Fibroblast of lung (primary cell): ENCODE results near the gene TMEM131.

Experiments
- CTCF ChIP-seq, 2 donors: IDR thresholded peaks in 1 of 2; conservative IDR thresholded peaks in 1 of 2; 1 replicate in 1 of 2; 2 replicates in 1 of 2; pipeline ENCODE4 v1.5.1; 2011 to 2012; ENCODE audit warnings: low read length in 2 of 2, control low read depth in 1 of 2, inconsistent platforms in 1 of 2, low read depth in 1 of 2, mild to moderate bottlenecking in 1 of 2
- EZH2 ChIP-seq: IDR thresholded peaks from 2 replicates; pipeline ENCODE4 v1.5.1; 2012; ENCODE audit warnings: low read length, control low read depth, mild to moderate bottlenecking; ENCODE audit errors: missing control alignments

- TF ChIP-seq CTCF (conservative IDR thresholded peaks at IDR 0.05 in 1 of 2, IDR thresholded peaks at IDR 0.05 in 1 of 2; ENCODE audit: low read depth in 1 of 2, low read length in 2 of 2) = no peak
- TF ChIP-seq EZH2 = no peak
These were observed 84.4 kb downstream of the TMEM131 start for GRCh38 chr2:97911206-97911921.
